ENCODE results near the gene NUDT21.

DNA sequence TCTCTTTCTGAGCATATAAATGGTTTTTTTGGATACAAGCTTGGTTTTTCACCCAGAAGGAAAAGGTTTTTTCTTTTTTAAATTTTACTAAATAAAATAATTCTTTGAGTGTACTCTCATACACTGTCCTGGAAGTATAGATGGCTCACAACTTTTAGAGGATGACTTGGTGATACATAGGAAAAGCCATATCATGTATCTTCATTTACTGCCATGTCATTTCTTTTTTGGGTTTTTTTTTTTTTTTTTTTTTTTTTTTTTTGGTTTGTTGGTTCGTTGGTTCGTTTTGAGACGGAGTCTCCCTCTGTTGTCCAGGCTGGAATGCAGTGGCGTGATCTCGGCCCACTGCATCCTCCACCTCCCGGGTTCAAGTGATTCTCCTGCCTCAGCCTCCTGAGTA, 12.0 kb upstream of the NUDT21 start:
- TF ChIP-seq, protein P1, sequence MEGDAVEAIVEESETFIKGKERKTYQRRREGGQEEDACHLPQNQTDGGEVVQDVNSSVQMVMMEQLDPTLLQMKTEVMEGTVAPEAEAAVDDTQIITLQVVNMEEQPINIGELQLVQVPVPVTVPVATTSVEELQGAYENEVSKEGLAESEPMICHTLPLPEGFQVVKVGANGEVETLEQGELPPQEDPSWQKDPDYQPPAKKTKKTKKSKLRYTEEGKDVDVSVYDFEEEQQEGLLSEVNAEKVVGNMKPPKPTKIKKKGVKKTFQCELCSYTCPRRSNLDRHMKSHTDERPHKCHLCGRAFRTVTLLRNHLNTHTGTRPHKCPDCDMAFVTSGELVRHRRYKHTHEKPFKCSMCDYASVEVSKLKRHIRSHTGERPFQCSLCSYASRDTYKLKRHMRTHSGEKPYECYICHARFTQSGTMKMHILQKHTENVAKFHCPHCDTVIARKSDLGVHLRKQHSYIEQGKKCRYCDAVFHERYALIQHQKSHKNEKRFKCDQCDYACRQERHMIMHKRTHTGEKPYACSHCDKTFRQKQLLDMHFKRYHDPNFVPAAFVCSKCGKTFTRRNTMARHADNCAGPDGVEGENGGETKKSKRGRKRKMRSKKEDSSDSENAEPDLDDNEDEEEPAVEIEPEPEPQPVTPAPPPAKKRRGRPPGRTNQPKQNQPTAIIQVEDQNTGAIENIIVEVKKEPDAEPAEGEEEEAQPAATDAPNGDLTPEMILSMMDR (IDR thresholded peaks at IDR 0.05; ENCODE audit: low read depth, low read length, poor library complexity, severe bottlenecking), result no peak
- no peak for TF ChIP-seq EZH2phosphoT487 (IDR thresholded peaks at IDR 0.05; ENCODE audit: borderline replicate concordance, low read length)

All from DOHH2 (cell line).